Skeletal muscle cell (primary cell): ENCODE data around the gene SETBP1.

ENCODE experiments used
- DNase-seq: peaks from one replicate; pipeline ENCODE4 v3.0.0-alpha.2; 2010; ENCODE audit warnings: low read depth
- H3K4me3 ChIP-seq: 2 replicates; pipeline ENCODE4 v1.5.1; 2011; ENCODE audit warnings: low read depth, mild to moderate bottlenecking, control low read depth, low read length, moderate library complexity

SETBP1 gene

DNA sequence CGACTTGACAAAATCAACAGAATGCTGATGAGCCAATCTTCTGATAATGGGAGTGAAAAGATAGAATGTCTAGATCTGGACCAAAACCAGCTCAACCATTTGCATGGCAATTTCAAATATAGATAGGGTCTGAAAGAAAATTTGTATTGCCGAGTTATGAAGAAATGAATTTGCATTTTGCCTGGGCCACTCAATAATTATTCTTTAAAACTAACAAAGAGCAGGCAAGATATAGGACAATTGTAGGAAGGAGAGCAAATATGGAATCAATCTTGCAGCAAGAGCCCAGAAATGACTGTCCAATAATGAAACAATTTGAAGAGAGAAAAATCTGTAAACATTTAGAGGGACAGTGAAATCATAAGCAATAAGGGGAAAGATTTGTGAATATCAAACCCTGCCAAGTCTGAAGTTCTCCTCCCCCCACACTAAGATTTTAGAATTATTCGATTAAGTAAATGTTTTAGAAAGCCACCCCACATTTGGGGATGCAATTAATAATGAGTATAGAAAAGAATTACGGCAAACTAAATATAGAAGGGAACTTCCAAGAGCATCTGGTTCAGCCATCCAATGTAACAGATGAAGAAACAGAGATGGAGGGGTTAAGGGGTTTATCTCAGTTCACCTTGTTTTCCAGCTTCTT, 377.4 kb downstream of the SETBP1 start:
- no peak for DNase-seq
- H3K4me3 ChIP-seq, result no peak overlapping the region

GRCh38 chr18:45059695-45060094, 379.0 kb downstream of the SETBP1 start:
- peak; percentile 62 for DNase-seq
- no peak overlapping the region for H3K4me3 ChIP-seq

DNA sequence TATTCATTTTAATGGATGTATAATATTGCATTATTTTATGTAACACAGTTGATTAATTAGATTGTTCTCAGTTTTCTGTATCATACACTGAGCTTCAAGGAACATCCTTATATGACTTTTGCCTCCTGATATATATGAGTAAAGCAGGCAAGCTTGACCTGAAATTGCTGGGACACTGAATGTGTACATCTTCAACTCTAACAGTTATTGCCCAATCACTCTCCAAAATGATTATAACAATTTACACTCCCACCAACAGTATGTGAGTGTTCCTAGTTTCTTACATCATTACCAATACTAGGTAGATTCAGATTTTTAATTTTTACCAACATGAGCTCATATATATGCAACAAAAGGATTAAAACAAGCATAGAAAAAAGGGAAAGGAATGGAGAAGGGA, 379.4 kb downstream of the SETBP1 start:
- H3K4me3 ChIP-seq, result no peak overlapping the region
- no peak for DNase-seq

DNA sequence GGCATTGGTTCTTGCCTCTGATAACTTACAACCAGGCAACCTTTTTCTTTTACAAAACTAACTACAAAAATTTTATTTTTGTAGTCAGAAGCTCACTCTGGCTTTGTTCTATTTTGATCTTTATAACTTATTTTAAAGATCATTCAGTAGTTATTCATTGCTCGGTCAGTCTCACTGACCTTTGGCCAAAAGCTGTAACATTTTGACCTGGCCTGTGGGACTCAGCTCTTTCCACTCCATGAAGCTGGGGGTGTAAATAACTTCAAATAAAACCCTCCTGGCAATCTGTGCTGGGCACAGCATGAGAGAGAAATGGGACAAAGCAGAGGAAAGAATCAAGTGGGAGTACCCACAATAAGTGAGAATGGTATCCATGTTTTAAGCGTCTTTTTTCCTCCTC, 380.7 kb downstream of the SETBP1 start:
- no peak overlapping the region for H3K4me3 ChIP-seq
- DNase-seq, result no peak

GRCh38 chr18:45063246-45064038, 382.8 kb downstream of the SETBP1 start:
- DNase-seq, result no peak
- no peak overlapping the region for H3K4me3 ChIP-seq

- no peak for DNase-seq
Measured at GRCh38 chr18:45066210-45066609, 385.5 kb downstream of the SETBP1 start.

GRCh38 chr18:45066886-45067285, 386.2 kb downstream of the SETBP1 start:
- no peak overlapping the region for H3K4me3 ChIP-seq
- no peak for DNase-seq

More at GRCh38 chr18:45066210-45066609, 385.5 kb downstream of the SETBP1 start:
- no peak overlapping the region for H3K4me3 ChIP-seq

- DNase-seq, result no peak
- H3K4me3 ChIP-seq, result no peak overlapping the region
Measured at GRCh38 chr18:45068400-45069094, 387.9 kb downstream of the SETBP1 start.

DNA sequence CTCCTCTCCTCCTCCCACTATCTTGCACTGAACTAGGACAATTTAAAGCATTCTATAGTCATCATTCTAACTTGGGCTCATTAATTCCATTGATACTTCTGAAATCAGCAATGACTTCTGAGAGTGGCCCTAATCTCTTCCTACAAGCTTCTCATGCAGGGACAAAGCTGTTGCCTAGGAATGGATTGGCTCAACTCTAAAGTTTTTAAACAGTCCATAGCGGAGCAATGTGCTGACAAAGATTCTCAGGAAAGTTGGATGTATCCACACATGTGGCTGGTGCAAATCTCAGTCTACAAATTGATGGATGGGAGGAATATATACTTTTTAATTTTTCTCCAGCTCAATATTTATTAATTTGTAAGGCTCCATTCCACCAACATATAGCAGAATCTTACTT, 388.9 kb downstream of the SETBP1 start:
- no peak overlapping the region for H3K4me3 ChIP-seq
- DNase-seq, result no peak

DNA sequence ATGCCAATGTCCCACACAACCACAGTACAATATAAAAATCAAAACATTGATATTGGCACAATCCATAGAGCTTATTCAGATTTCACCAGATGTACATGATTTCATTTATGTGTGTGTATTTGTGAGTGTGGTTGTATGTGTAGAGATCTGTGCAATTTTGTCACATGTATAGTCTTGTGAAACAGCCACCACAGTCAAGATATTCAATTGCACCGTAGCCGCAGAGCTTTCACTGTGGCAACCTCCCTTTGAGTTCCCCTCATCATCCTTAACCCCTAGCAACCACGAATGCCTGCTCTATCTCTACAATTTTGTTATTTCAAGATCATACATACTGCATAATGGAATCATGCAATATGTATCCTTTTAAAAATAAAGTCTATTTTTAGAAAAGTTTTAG, 391.3 kb downstream of the SETBP1 start:
- no peak for DNase-seq
- H3K4me3 ChIP-seq, result no peak overlapping the region

DNA sequence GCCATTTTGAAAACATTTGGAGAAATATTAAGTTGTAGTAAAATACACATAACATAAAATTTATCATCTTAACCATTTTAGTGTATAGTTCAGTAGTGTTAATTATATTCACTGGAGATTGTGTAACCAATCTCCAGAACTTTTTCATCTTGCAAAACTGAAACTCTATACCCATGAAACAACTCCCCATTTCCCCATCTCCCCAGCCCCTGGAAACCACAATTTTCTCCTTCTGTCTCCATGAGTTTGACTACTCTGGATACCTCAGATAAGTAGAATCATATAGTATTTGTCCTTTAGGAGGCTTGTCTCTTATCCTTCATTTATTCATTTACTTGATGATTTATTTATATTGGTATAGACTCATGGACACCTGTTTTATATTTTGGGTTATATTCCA, 392.9 kb downstream of the SETBP1 start:
- H3K4me3 ChIP-seq, result no peak overlapping the region
- no peak for DNase-seq

- no peak for DNase-seq
- no peak overlapping the region for H3K4me3 ChIP-seq
Measured at GRCh38 chr18:45081566-45082181, 401.0 kb downstream of the SETBP1 start.

- no peak overlapping the region for H3K4me3 ChIP-seq
- no peak for DNase-seq
Measured at GRCh38 chr18:45083226-45083855, 402.7 kb downstream of the SETBP1 start.

DNA sequence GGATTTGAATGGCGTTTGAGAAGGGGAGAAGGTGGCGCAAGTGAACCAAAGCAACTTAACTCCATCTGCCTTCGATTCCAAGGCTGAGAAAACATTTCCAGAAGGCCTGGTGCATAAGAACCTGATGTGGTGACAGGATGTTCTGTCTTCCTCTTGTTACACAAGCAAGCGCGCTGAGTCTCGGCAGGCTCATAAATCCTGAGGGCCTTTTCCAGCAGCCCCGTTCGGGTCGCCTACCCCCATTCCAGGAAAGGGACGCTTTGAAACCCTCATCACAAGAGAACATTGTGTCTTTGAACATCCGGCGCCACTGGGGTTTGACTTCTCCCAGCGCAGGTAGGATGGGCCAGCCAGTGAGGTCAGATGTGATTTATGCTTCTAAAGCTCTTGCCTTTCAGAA, 403.5 kb downstream of the SETBP1 start:
- no peak overlapping the region for H3K4me3 ChIP-seq
- DNase-seq, result peak; percentile 71

DNA sequence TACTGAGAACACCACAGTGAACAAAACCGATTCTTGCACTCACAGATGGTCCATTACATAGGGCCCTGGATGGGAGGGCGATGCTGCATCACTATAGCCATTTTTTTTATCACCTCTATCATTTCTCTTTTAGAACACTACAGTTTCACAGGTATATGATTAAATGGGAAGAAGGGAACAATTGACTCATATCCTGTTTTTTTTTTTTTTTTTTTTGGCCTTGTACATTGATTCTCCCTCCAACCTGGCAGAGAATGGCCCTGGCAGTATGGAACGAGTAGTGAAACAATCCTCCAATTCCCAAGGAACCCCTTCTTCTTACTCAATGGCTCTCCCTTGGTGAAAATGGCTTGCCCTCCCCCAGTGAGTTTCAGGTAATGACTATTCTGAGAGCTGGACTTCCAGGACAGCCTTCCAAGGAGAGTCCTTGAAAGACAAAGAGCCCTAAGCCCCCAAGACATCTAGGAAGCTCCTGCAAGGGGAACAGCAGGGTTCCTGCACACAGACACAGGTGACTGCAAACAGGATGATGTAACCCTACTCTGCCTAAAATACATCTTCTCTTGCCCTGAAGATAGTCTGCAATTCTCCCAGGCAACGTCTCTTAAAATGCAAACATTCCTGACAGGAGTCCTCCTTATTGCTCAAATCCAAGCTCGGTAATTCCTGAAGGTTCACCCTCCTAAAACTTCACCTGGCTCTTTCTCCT, 405.4 kb downstream of the SETBP1 start:
- no peak for DNase-seq
- no peak overlapping the region for H3K4me3 ChIP-seq

DNA sequence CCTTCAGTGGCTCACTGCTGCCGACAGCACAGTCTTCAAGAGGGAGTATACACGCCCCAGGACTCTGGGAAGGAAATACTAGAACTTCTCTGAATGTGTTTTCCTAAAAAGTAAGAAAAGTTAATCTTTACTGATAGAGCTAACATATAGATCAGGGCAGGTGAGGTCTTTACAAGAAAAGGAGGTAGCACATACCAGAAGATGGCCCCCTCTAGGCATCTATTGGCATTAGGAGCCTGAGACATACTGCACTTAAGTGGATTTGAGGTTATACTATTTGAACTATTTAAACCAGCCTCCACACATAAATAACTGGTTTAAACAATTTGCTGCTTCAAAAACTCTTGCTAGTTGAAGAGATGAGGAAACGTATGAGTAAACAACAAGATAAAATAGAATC, 406.1 kb downstream of the SETBP1 start:
- DNase-seq, result no peak
- H3K4me3 ChIP-seq, result no peak overlapping the region

DNA sequence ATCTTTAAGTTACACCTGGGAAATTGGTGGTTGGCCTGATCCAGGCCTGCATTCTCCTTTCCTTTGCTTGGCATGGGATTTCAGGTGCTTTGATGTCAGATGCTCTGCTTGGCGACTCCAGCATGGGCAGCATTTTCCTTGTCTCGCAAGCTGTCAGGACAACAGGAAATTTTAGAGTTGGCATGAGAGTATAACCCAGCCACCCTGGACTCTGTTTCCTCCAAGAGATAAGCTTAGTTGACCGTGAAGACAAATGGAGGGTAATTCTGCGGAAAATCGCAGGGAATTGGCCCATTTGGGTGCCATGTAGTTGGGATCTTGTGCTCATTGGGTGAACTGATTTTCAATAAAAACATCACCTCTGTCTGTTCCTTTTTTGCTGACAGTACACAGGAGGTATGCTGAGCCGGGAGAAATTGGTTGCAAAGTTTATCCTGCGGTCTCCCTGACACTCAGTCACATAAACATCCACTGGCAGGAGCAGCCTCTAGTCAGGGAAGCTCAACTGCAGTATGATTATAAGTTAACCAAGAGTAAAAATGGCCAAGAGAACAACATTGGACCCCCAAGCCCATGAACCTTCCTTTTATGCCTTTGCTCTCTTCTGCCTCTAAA, 409.9 kb downstream of the SETBP1 start:
- H3K4me3 ChIP-seq, result no peak overlapping the region
- DNase-seq, result no peak

DNA sequence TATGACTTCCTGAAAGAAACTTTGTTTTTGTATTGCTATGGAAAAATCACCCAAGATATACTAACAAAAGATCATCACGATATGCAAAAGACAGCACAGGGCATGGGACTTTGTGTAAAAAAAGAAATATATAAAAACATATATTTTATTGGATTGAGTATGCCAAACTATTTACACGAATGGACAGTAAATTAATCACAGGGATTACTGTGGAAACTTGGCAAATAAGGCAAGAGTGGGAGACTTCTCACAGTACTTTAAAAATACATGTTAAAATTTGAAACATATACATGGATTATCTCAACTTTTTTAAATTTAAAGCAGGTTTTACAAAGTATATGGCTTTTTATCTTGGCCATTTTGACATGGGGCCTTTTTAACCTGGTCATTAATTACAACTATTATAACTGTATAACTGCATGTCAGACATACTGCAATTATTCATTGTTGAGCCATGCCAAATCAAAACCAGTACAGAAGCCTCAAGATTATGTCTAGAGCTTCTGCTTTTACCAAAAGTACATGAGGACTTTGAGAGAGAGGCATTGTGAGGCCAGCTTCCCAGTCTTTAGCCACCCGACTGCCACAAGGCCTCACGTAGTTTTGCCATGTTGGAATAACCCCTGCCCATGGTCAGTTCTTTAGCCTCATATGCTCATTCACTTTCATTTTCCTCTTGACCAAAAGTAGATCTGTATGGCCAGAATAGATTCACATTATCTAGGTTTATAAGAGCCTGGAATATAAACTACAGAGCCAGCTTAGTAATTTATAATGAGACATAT, 419.8 kb downstream of the SETBP1 start:
- no peak for DNase-seq
- H3K4me3 ChIP-seq, result no peak overlapping the region
